A673 (cell line): ENCODE results near the gene CCM2.

Experiments
- CTCF ChIP-seq: fragments of 300-800, 200-600 bp; sonication (generic); conservative IDR thresholded peaks from 2 replicates; pipeline ENCODE4 v1.5.1; 2017; ENCODE audit warnings: low read depth, mild to moderate bottlenecking, antibody characterized with exemption, low read length, moderate library complexity, mixed read lengths
- EZH2 ChIP-seq: fragments of 200-600 bp; sonication (generic); IDR thresholded peaks from 2 replicates; pipeline ENCODE4 v1.6.1; 2017; ENCODE audit warnings: borderline replicate concordance, low read depth, mild to moderate bottlenecking, mixed read lengths, antibody characterized with exemption, low read length; ENCODE audit not compliant: poor library complexity, severe bottlenecking

- TF ChIP-seq CTCF (no peak), EZH2 (no peak)
Measured at GRCh38 chr7:45067582-45067981, 67.6 kb downstream of the CCM2 start.
